ENCODE data around the gene IMP3. TPM values are rescaled to one million over a fixed set of nuclear protein-coding genes. Genes with fewer than 3 reads are reported as not detected.
A peak's percentile ranks its signal among the peaks of the same experiment; 100 is the strongest.

Gene IMP3
- total RNA-seq, 4 donors from 2014 or later: 37.2 to 131 (median 108) TPM

GRCh38 chr15:75672646-75673425 is 32.8 kb upstream of the IMP3 start:
- Histone ChIP-seq H3K4me1 (peaks cover 9 to 25% (median 21%) of the 10 kb centered on the region in 4 donors), H3K4me3 (no peak overlapping the region), H3K36me3 (no peaks in the 10 kb centered on the region), H3K9me3 (no peaks in the 10 kb centered on the region), H3K27ac (peak overlapping the region; percentile 78 to 88 (median 83)), H3K27me3 (no peaks in the 10 kb centered on the region)
- peak in 1 of 3 donors; percentile 34 for TF ChIP-seq POLR2AphosphoS5 (IDR thresholded peaks at IDR 0.05)
- TF ChIP-seq POLR2A (IDR thresholded peaks at IDR 0.05): no peak
- no peak for DNase-seq
- intact Hi-C loops (cut with DNase I; ENCODE audit: low total_unique reads) (no loop called here), in situ Hi-C loops (cut with MboI; ENCODE audit: low pct_ligation_motif_present in 1 of 4, low pct_unique_long_range_greater_than_20kb in 1 of 4, low sequenced_read_pairs in 3 of 4) (loop anchor here in 1 of 4 donors (5.0 kb wide), 1 partner anchor 36 kb away; no protein-coding TSS in a partner anchor)
- WGBS, 2 donors (ENCODE audit: low coverage in 1 of 2): 51 to 60% methylated on average over 1 to 14 of the region's 14 CpGs

DNA sequence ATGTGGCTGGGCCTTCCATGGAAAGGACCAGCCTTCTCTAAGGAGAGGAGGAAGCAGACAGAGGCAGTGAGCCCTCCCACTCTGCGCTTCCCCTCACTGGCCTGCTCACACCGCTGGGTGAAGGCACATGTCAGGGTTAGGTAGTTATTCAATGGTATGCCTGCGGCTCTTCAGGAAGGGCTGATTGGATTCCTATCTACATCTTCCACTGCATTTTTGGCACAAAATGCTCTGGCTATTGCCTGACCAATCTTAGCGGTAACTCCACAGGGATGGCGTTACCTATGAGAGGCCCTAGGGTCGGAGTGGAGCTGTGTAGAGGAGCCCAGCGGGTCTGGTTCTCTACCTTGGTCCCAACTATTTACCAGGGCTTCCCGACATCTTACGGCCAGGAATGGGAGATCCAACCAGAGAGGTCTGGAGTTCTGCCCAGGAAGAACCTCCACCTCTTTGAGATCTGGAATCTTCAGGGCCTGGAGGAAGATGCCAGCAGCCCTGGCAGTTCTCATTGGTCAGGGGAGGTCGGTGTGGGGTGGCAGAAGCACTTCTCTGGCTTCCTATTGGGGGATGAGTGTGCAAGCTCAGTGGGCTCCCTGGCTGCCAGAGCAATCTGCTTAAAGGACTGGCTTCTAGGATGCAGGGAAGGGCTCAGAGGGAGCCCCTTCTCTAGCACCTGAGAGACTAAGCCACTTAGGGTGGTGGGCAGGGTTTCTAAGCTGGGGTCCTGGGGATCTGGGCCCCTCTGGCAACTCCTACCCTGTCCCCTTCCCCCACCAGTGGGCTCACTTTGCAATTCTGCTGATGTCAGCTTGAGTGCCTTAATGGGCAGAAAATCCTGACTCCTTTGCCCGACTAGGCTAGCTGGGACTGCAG is 31.9 kb upstream of the IMP3 start:
- intact Hi-C loops (cut with DNase I; ENCODE audit: low total_unique reads) (no loop called here), in situ Hi-C loops (cut with MboI; ENCODE audit: low pct_ligation_motif_present in 1 of 4, low pct_unique_long_range_greater_than_20kb in 1 of 4, low sequenced_read_pairs in 3 of 4) (loop anchor here in 1 of 4 donors (5.0 kb wide), 1 partner anchor 35 kb away; no protein-coding TSS in a partner anchor)
- DNase-seq: no peak
- Histone ChIP-seq H3K4me1 (peaks cover 15 to 32% (median 27%) of the 10 kb centered on the region in 4 donors), H3K4me3 (no peak overlapping the region), H3K27ac (peak overlapping the region; percentile 78 to 88 (median 83)), H3K27me3 (no peaks in the 10 kb centered on the region), H3K36me3 (no peaks in the 10 kb centered on the region), H3K9me3 (no peaks in the 10 kb centered on the region)
- TF ChIP-seq EP300 (IDR thresholded peaks at IDR 0.05; ENCODE audit: low read depth): no peak
- peak in 1 of 3 donors; percentile 9 for TF ChIP-seq POLR2AphosphoS5 (IDR thresholded peaks at IDR 0.05)
- 79 to 100% methylated on average over 1 to 11 of the region's 11 CpGs for WGBS, 2 donors (ENCODE audit: low coverage in 1 of 2)

DNA sequence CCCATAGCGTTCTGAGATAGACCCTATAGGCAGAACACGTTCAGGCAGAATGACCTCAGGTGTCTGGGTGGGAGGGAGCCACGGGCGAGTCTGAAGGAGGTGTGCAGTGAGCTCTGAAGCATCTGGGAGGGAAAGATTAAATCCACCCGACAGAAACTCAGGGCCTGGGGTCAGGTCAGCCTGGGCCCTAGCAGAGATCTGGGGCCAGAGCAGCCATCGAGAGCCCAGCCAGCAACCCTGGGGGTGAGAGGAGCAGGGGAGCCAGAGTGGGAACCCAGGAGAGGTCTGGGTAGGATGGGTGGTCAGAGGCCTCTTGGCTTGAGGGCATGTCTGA is 29.8 kb upstream of the IMP3 start:
- Histone ChIP-seq H3K4me1 (peaks cover 20 to 53% (median 45%) of the 10 kb centered on the region in 4 donors), H3K27ac (no peak overlapping the region), H3K4me3 (no peak overlapping the region), H3K27me3 (no peaks in the 10 kb centered on the region), H3K9me3 (no peaks in the 10 kb centered on the region), H3K36me3 (no peaks in the 10 kb centered on the region)
- DNase-seq: no peak
- in situ Hi-C loops (cut with MboI; ENCODE audit: low pct_ligation_motif_present in 1 of 4, low pct_unique_long_range_greater_than_20kb in 1 of 4, low sequenced_read_pairs in 3 of 4): loop anchor here in 1 of 4 donors (5.0 kb wide), 1 partner anchor 33 kb away; no protein-coding TSS in a partner anchor
- intact Hi-C loops (cut with DNase I; ENCODE audit: low total_unique reads): no loop called here
- 67 to 80% methylated on average over 2 to 6 of the region's 6 CpGs for WGBS, 2 donors (ENCODE audit: low coverage in 1 of 2)
- TF ChIP-seq POLR2A (IDR thresholded peaks at IDR 0.05): no peak
- no peak for TF ChIP-seq CTCF (IDR thresholded peaks at IDR 0.05)
- TF ChIP-seq POLR2AphosphoS5 (IDR thresholded peaks at IDR 0.05): no peak
- TF ChIP-seq EP300 (IDR thresholded peaks at IDR 0.05; ENCODE audit: low read depth): no peak

- Histone ChIP-seq H3K27ac (no peak overlapping the region), H3K4me1 (peaks cover 20 to 56% (median 48%) of the 10 kb centered on the region in 4 donors), H3K36me3 (no peaks in the 10 kb centered on the region), H3K27me3 (no peaks in the 10 kb centered on the region), H3K9me3 (no peaks in the 10 kb centered on the region), H3K4me3 (no peak overlapping the region)
- intact Hi-C loops (cut with DNase I; ENCODE audit: low total_unique reads) (no loop called here), in situ Hi-C loops (cut with MboI; ENCODE audit: low pct_ligation_motif_present in 1 of 4, low pct_unique_long_range_greater_than_20kb in 1 of 4, low sequenced_read_pairs in 3 of 4) (no loop called here)
- WGBS, 2 donors (ENCODE audit: low coverage in 1 of 2): 81% methylated on average over 13 of the region's 14 CpGs; no CpG with 5 or more reads in 1 of the 2 donors
- DNase-seq: no peak
- TF ChIP-seq POLR2AphosphoS5 (IDR thresholded peaks at IDR 0.05): no peak
- TF ChIP-seq POLR2A (IDR thresholded peaks at IDR 0.05): no peak
- TF ChIP-seq CTCF (IDR thresholded peaks at IDR 0.05): no peak
- TF ChIP-seq EP300 (IDR thresholded peaks at IDR 0.05; ENCODE audit: low read depth): no peak
These were observed 29.3 kb upstream of the IMP3 start for GRCh38 chr15:75669191-75669878.

All from transverse colon (tissue), 4 donors.